GM08714 (cell line): ENCODE results near the gene PRR14L.
A peak's percentile ranks its signal among the peaks of the same experiment; 100 is the strongest.
"Not testable (repeated sequence)": the region's sequence is repeated elsewhere in the genome, so short reads cannot be mapped to it uniquely, and the experiment has no call there.

Source experiments
- H3K4me3 ChIP-seq: fragments of 200-500 bp; sonication (Bioruptor generic); 2 replicates; pipeline ENCODE4 v1.5.1; 2014; ENCODE audit warnings: mild to moderate bottlenecking, low read length, inconsistent platforms
- ZNF274 ChIP-seq: IDR thresholded peaks from 2 replicates; pipeline ENCODE4 v1.6.1; 2012; ENCODE audit warnings: mild to moderate bottlenecking, low read depth, low read length

PRR14L gene

GRCh38 chr22:31752096-31752847 lies 2.3 kb upstream of the PRR14L start:
- H3K4me3 ChIP-seq: no peak overlapping the region
- TF ChIP-seq ZNF274: no peak

DNA sequence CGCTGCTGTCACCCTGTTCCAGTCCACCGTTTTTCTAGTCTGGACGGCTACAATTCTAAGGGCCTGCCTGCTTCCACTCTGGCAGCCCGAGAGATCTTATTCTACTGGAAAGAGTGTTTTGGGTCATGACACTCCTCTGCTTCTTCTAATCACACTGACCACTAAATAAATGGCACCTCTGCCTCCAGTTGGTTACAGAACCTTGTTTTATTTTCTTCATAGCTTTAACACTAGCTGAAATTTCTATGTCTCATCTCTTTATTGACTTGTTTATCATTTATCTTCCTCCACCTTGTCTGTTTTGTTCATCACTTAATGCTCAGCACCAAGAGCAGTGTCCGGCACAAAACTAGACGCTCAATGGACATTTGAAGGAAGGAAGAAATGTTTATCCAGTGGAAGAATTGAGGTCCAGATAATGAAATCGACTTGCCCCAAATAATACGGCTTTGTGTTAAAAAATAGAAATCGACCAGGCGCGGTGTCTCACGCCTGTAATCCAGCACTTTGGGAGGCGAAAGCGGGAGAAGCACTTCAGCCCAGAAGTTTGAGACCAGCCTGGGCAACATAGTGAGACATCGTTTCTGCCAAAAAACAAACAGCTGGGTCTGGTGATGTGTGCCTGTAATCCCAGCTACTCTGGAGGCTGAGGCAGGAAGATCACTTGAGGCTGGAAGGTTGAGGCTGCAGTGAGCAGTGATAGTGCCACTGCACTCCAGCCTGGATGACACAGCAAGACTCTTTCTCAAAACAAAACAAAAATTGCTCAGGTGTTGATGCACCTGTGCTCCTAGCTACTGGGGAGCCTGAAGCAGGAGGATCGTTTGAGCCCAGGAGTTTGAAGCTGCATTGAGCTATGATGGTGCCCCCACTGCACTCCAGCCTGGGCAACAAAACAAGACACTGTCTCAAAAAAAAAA lies 693 bp upstream of the PRR14L start:
- TF ChIP-seq ZNF274: no peak
- H3K4me3 ChIP-seq: peak overlapping the region; percentile 29; the same call in 1 of the 2 replicates

DNA sequence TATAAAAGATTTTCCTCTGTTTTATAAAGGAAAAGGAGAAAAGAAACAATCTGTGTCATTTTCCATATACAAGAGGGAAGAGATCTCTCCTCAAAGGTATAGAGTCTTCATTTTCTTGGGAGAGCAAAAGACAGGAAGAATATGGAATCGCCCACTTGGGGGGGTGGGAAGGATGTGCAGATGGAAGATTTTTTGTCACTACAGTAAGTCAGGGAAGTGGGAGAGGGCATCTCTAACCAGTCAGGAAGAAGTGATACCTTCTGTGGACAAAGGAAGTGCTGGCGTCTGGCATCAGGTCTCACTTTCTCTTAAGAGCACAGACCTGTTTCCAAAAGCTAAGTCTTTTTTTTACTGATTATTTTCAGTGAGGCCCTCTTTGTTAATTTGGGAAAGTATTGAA lies 1.4 kb downstream of the PRR14L start:
- peak overlapping the region; percentile 98 for H3K4me3 ChIP-seq
- no peak for TF ChIP-seq ZNF274

GRCh38 chr22:31747441-31747840 lies 2.5 kb downstream of the PRR14L start:
- no peak overlapping the region for H3K4me3 ChIP-seq
- no peak for TF ChIP-seq ZNF274

- no peak overlapping the region for H3K4me3 ChIP-seq
- no peak for TF ChIP-seq ZNF274
Measured at GRCh38 chr22:31743871-31744270, 6.1 kb downstream of the PRR14L start.

- no peak for TF ChIP-seq ZNF274
- H3K4me3 ChIP-seq: no peak overlapping the region
Measured at GRCh38 chr22:31742682-31743081, 7.2 kb downstream of the PRR14L start.

DNA sequence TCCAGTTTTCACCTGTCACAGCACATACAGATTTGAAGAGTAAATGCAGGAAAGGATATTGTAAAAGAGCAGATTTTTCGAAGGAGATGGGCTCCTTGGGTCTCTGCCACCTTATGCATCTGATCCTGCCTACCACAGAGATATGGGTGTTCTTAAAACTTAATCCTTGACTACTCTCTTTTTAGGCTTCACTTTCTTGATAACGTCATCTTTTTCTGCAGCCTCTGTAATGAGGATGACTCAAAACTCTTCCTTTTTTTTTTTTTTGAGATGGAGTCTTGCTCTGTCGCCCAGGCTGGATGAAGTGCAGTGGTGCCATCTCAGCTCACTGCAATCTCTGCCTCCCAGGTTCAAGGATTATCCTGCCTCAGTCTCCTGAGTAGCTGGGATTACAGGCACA lies 7.8 kb downstream of the PRR14L start:
- H3K4me3 ChIP-seq: no peak overlapping the region
- TF ChIP-seq ZNF274: no peak

DNA sequence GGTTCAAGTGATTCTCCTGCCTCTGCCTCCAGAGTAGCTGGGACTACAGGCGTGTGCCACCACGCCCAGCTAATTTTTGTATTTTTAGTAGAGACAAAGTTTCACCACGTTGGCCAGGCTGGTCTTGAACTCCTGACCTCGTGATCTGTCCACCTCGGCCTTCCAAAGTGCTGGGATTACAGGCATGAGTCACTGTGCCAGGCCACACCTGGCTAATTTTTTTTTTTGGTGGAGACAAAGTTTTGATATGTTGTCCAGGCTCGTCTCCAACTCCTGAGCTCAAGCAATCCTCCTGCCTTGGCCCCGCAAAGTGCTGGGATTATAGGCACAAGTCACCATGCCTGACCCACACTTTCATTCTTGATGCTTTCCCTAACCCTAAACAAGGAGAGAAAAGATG lies 9.6 kb downstream of the PRR14L start:
- H3K4me3 ChIP-seq: not testable (repeated sequence)

DNA sequence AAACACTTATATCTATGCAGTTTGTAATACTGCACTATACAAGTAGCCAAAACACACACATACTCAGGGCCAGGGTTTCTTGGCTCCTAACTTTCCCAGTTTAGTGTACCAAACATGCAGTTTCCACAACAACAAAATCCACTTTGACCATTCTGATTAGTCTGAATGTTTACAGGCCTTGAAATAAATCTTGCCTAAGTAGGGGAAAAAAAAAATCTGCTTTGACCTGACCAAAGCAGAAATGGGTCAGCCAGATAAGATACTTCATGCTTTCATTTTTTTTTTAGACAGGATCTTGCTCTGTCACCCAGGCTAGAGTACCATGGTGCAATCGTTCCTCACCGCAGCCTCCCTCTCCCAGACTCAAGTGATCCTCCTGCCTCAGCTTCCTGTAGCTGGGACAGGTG lies 10.1 kb downstream of the PRR14L start:
- no peak overlapping the region for H3K4me3 ChIP-seq
- TF ChIP-seq ZNF274: no peak

GRCh38 chr22:31738566-31738965 lies 11.4 kb downstream of the PRR14L start:
- no peak for TF ChIP-seq ZNF274
- H3K4me3 ChIP-seq: no peak overlapping the region

- H3K4me3 ChIP-seq: no peak overlapping the region
- TF ChIP-seq ZNF274: no peak
Measured at GRCh38 chr22:31737932-31738331, 12.0 kb downstream of the PRR14L start.

GRCh38 chr22:31736458-31736857 lies 13.5 kb downstream of the PRR14L start:
- TF ChIP-seq ZNF274: no peak
- H3K4me3 ChIP-seq: no peak overlapping the region

DNA sequence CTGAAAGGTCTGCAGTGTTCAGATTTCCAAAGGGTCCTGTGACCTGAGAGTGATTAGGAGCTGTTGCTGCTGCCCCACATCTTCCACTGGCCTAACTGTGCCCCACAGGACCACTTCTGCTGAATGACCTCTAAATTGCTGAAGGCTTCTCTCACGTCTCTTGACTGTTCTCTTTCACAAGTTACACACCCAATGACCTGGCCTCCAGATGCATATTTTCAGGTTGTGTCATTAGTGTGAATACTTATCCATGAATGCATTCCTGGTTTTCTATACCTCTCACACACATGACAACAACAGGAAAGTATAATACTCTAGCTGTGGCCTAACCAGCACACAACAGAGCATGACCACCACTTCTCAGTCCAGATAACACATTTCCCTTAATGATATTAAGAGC lies 15.4 kb downstream of the PRR14L start:
- no peak for TF ChIP-seq ZNF274
- no peak overlapping the region for H3K4me3 ChIP-seq

DNA sequence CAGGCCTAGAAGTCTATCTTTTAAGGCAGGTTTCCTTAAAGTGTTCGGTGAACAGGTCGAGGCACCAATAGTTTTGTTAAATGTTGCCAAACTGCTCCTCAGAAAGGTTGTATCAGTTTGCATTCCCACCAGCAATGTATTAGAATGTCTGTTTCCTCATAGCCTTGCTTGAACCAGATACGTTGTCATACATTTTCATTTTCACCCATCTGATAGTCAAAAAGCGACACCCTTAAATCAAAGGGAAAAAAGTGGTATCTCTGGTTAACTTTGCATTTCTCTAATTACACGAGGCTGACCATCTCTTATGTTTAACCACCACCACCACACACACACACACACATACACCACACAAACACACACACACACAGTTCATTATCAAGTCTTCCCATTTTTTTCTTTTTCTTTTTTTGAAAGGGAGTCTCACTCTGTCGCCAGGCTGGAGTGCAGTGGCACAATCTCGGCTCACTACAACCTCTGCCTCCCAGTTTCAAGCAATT lies 16.3 kb downstream of the PRR14L start:
- TF ChIP-seq ZNF274: no peak
- H3K4me3 ChIP-seq: no peak overlapping the region
